H9 (cell line): Measurements from ENCODE around the gene DLX1. TPM values are rescaled to one million over a fixed set of nuclear protein-coding genes. Genes with fewer than 3 reads are reported as not detected.

Source experiments
- DNase-seq: peaks from one replicate; pipeline ENCODE4 v3.0.0-alpha.2; 2017
- H2AFZ ChIP-seq: one replicate; pipeline ENCODE4 v1.6.1; 2013; ENCODE audit warnings: mild to moderate bottlenecking, low read length, control low read depth, moderate library complexity
- H2AK5ac ChIP-seq: 2 replicates; pipeline ENCODE4 v1.6.1; 2013; ENCODE audit warnings: low read length, control low read depth, mixed read lengths; ENCODE audit not compliant: insufficient read length
- H2BK120ac ChIP-seq: one replicate; pipeline ENCODE4 v1.6.1; 2013; ENCODE audit warnings: low read depth, mild to moderate bottlenecking, low read length, control low read depth, inconsistent platforms; ENCODE audit not compliant: poor library complexity, severe bottlenecking
- H2BK12ac ChIP-seq: 2 replicates; pipeline ENCODE4 v1.6.1; 2013; ENCODE audit warnings: low read length, control low read depth, mixed read lengths, low read depth; ENCODE audit not compliant: insufficient read length
- H2BK15ac ChIP-seq: 2 replicates; pipeline ENCODE4 v1.6.1; 2013; ENCODE audit warnings: low read depth, low read length, control low read depth
- H2BK20ac ChIP-seq: one replicate; pipeline ENCODE4 v1.6.1; 2013; ENCODE audit warnings: low read depth, mild to moderate bottlenecking, low read length, control low read depth, inconsistent platforms; ENCODE audit not compliant: poor library complexity, severe bottlenecking
- H2BK5ac ChIP-seq: 2 replicates; pipeline ENCODE4 v1.6.1; 2013; ENCODE audit warnings: low read length, control low read depth, mixed read lengths; ENCODE audit not compliant: insufficient read length
- H3K14ac ChIP-seq: 2 replicates; pipeline ENCODE4 v1.6.1; 2013; ENCODE audit warnings: low read length, control low read depth; ENCODE audit not compliant: insufficient read depth
- H3K18ac ChIP-seq: 2 replicates; pipeline ENCODE4 v1.6.1; 2013; ENCODE audit warnings: low read depth, mild to moderate bottlenecking, mixed read lengths, low read length, control low read depth; ENCODE audit not compliant: insufficient read length
- H3K23ac ChIP-seq: 2 replicates; pipeline ENCODE4 v1.6.1; 2013; ENCODE audit warnings: low read length, control low read depth, mixed read lengths, low read depth; ENCODE audit not compliant: insufficient read length
- H3K23me2 ChIP-seq: 2 replicates; pipeline ENCODE4 v1.6.1; 2013; ENCODE audit warnings: low read depth, mild to moderate bottlenecking, mixed read lengths, low read length, control low read depth; ENCODE audit not compliant: insufficient read length, poor library complexity, severe bottlenecking
- H3K27ac ChIP-seq: 2 replicates; pipeline ENCODE4 v1.5.1; 2013; ENCODE audit warnings: low read length, control low read depth, mixed read lengths, low read depth; ENCODE audit not compliant: insufficient read length
- H3K27me3 ChIP-seq: 2 replicates; pipeline ENCODE4 v1.6.1; 2013; ENCODE audit warnings: low read length, control low read depth, inconsistent platforms; ENCODE audit not compliant: insufficient read depth
- H3K4ac ChIP-seq: 2 replicates; pipeline ENCODE4 v1.6.1; 2013; ENCODE audit warnings: low read depth, mild to moderate bottlenecking, control low read depth, inconsistent platforms, low read length, moderate library complexity
- H3K4me1 ChIP-seq: 2 replicates; pipeline ENCODE4 v1.6.1; 2013; ENCODE audit warnings: low read length, control low read depth, inconsistent platforms; ENCODE audit not compliant: insufficient read depth
- H3K4me2 ChIP-seq: 2 replicates; pipeline ENCODE4 v1.6.1; 2013; ENCODE audit warnings: low read length, control low read depth, mixed read lengths; ENCODE audit not compliant: insufficient read length, insufficient read depth
- H3K56ac ChIP-seq: 2 replicates; pipeline ENCODE4 v1.6.1; 2013; ENCODE audit warnings: low read depth, mild to moderate bottlenecking, mixed read lengths, low read length, control low read depth; ENCODE audit not compliant: insufficient read length
- H3K79me1 ChIP-seq: 2 replicates; pipeline ENCODE4 v1.6.1; 2013; ENCODE audit warnings: low read depth, mild to moderate bottlenecking, moderate library complexity, low read length, control low read depth, inconsistent platforms; ENCODE audit not compliant: insufficient read depth, poor library complexity, severe bottlenecking
- H3K79me2 ChIP-seq: 2 replicates; pipeline ENCODE4 v1.6.1; 2013; ENCODE audit warnings: low read length, control low read depth, inconsistent platforms; ENCODE audit not compliant: insufficient read depth
- H3K9ac ChIP-seq: 2 replicates; pipeline ENCODE4 v1.6.1; 2013; ENCODE audit warnings: low read length, control low read depth, mixed read lengths; ENCODE audit not compliant: insufficient read length; ENCODE audit errors: extremely low read depth
- H3K9me3 ChIP-seq: one replicate; pipeline ENCODE4 v1.6.1; 2013; ENCODE audit warnings: low read depth, low read length, inconsistent platforms; ENCODE audit not compliant: control insufficient read depth
- H3T11ph ChIP-seq: one replicate; pipeline ENCODE4 v1.6.1; 2013; ENCODE audit warnings: mild to moderate bottlenecking, low read length, control low read depth, inconsistent platforms
- H4K20me1 ChIP-seq: one replicate; pipeline ENCODE4 v1.6.1; 2013; ENCODE audit not compliant: control insufficient read depth, insufficient read length, insufficient read depth
- H4K5ac ChIP-seq: 2 replicates; pipeline ENCODE4 v1.6.1; 2013; ENCODE audit warnings: low read depth, mild to moderate bottlenecking, mixed read lengths, low read length, control low read depth; ENCODE audit not compliant: insufficient read length
- H4K8ac ChIP-seq: replicated peaks from 2 replicates; pipeline ENCODE4 v1.6.1; 2013; ENCODE audit warnings: low read length, control low read depth, mixed read lengths, low read depth; ENCODE audit not compliant: insufficient read length
- H4K91ac ChIP-seq: 2 replicates; pipeline ENCODE4 v1.6.1; 2013; ENCODE audit warnings: low read depth, mild to moderate bottlenecking, moderate library complexity, mixed read lengths, low read length, control low read depth; ENCODE audit not compliant: insufficient read length
- H3K27ac Mint-ChIP-seq, 3 experiments: 2 replicates in 2 of 3; 3 replicates in 1 of 3; pipeline ENCODE4 v1.8.0; 2020 to 2021; ENCODE audit warnings: mixed read lengths in 3 of 3, mild to moderate bottlenecking in 1 of 3, moderate library complexity in 1 of 3
- H3K27me3 Mint-ChIP-seq: 2 replicates; pipeline ENCODE4 v1.8.0; 2021; ENCODE audit warnings: low read depth, mild to moderate bottlenecking, moderate library complexity, mixed read lengths
- H3K36me3 Mint-ChIP-seq, 3 experiments: 2 replicates in 2 of 3; 3 replicates in 1 of 3; pipeline ENCODE4 v1.8.0; 2020 to 2021; ENCODE audit warnings: low read depth in 3 of 3, mixed read lengths in 3 of 3; ENCODE audit not compliant: insufficient read depth in 1 of 3
- H3K4me1 Mint-ChIP-seq, 2 experiments: 2 replicates each; pipeline ENCODE4 v1.8.0; 2020; ENCODE audit warnings: mixed read lengths in 2 of 2
- H3K4me3 Mint-ChIP-seq, 2 experiments: 2 replicates in 1 of 2; 3 replicates in 1 of 2; pipeline ENCODE4 v1.8.0; 2020 to 2021; ENCODE audit warnings: mild to moderate bottlenecking in 2 of 2, mixed read lengths in 2 of 2, moderate library complexity in 1 of 2
- H3K9me3 Mint-ChIP-seq, 2 experiments: 2 replicates in 1 of 2; 3 replicates in 1 of 2; pipeline ENCODE4 v1.8.0; 2020; ENCODE audit warnings: mild to moderate bottlenecking in 2 of 2, mixed read lengths in 2 of 2, moderate library complexity in 1 of 2
- CTCF ChIP-seq: fragments of 200-600 bp; sonication (generic); conservative IDR thresholded peaks from 3 replicates; pipeline ENCODE4 v1.8.0; 2021; ENCODE audit warnings: antibody characterized with exemption, mild to moderate bottlenecking
- WGBS: extraction: QIAGEN DNeasy Blood & Tissue Kit; methylation state at CpG from one replicate; pipeline ENCODE4 v1.1.7; 2013; ENCODE audit warnings: missing lambda C conversion rate, low lambda C conversion rate, mixed read lengths; ENCODE audit not compliant: insufficient read length; ENCODE audit errors: extremely low coverage; 5-methylcytosine and 5-hydroxymethylcytosine counted together
- total RNA-seq: library from RNA; stranded (reverse); gene quantifications from 2 replicates; pipeline ENCODE4 v1.2.1, GENCODE V29; 2021

The DLX1 gene
- total RNA-seq, 1 experiment from 2014 or later, result not detected

DNA sequence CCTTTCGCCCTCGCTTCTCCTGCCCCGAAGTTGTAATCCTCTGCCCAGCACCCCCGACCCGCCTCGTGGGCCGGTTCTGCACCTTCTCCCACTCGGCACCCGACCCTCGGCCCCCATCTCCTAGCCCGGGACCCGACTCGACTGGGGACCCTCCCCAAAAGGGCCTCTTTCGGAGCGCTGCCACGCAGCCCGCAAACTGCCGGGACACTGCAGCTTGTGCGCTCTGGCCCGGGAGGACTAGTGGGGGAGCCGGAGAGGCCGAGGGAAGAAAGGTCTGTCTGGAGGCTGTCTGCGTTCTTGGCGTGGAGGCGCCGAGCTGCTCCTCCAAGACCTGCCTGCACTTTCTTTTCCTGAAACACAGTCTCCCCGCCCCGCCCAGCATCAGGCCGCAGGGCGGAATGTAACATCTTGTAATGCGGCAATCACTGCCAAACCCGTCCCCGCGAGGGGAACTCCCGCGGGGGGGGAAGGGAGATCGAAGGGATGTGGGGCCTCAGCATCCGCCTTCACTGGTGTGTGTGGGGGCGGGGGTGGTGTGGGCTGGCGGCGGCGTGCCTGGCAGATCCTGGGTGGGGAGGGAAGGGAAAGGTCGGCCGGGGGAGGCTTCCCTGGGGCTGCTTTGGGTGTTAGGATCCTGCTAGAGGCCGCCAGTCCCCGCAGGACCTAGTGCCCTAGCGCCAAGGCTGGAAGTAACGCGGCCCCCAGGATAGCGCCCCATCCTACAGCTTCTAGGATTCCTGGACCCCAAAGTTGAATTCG, 10.0 kb downstream of the DLX1 start:
- no peak for TF ChIP-seq CTCF
- H3K23ac ChIP-seq, result no peak overlapping the region
- H3K27me3 ChIP-seq, result peaks cover 89% of the 10 kb centered on the region
- no peak overlapping the region for H4K5ac ChIP-seq
- Mint-ChIP-seq H3K9me3 (peaks cover 5 to 16% of the 10 kb centered on the region in 2 experiments; a peak in 3 of 5 replicates), H3K36me3 (peaks cover 0 to 2% (median 1%) of the 10 kb centered on the region in 3 experiments; a peak in 4 of 7 replicates), H3K4me1 (peaks cover 30 to 51% of the 10 kb centered on the region in 2 experiments), H3K4me3 (peak overlapping the region; percentile 50 to 84), H3K27ac (no peak overlapping the region), H3K27me3 (peaks cover 100% of the 10 kb centered on the region)
- H2AFZ ChIP-seq, result no peak overlapping the region
- H2AK5ac ChIP-seq, result no peak overlapping the region
- H3K4me2 ChIP-seq, result peak overlapping the region; percentile 89
- H4K20me1 ChIP-seq, result no peaks in the 10 kb centered on the region
- H3K4me1 ChIP-seq, result no peaks in the 10 kb centered on the region
- no peak overlapping the region for H4K91ac ChIP-seq
- H2BK15ac ChIP-seq, result no peak overlapping the region
- H3K79me2 ChIP-seq, result no peaks in the 10 kb centered on the region
- no peak overlapping the region for H3K9ac ChIP-seq
- no peaks in the 10 kb centered on the region for H3K9me3 ChIP-seq
- no peak overlapping the region; the same call in 1 of the 2 replicates for H3K14ac ChIP-seq
- no CpG with 5 or more reads among the region's 51 CpGs for WGBS
- no peaks in the 10 kb centered on the region for H3K79me1 ChIP-seq
- H2BK20ac ChIP-seq, result no peak overlapping the region
- H3K27ac ChIP-seq, result no peak overlapping the region
- H3K56ac ChIP-seq, result no peak overlapping the region
- H4K8ac ChIP-seq, result no peak overlapping the region
- no peak overlapping the region for H2BK5ac ChIP-seq
- H2BK120ac ChIP-seq, result no peak overlapping the region
- H3K18ac ChIP-seq, result no peak overlapping the region
- no peak overlapping the region for H2BK12ac ChIP-seq
- H3K4ac ChIP-seq, result no peak overlapping the region
- peaks cover 20% of the 10 kb centered on the region for H3K23me2 ChIP-seq
- H3T11ph ChIP-seq, result no peak overlapping the region
- DNase-seq, result peak; percentile 86
